Liver (tissue), 9 donors: ENCODE data around the gene GLDN. TPM values are rescaled to one million over a fixed set of nuclear protein-coding genes. Genes with fewer than 3 reads are reported as not detected.

Experiments
- DNase-seq: peaks from one replicate; pipeline ENCODE4 v3.0.0-alpha.2; 2017; ENCODE audit warnings: low spot score
- H3K27ac ChIP-seq, 2 donors: one replicate each; pipeline ENCODE4 v1.7.0; 2013; ENCODE audit warnings: inconsistent platforms in 2 of 2, low read length in 2 of 2, control low read depth in 1 of 2, low read depth in 1 of 2, mild to moderate bottlenecking in 1 of 2
- H3K27me3 ChIP-seq, 4 donors: one replicate each; pipeline versions ENCODE4 v1.6.1 to v1.7.0; 2013; ENCODE audit warnings: low read length in 3 of 4, inconsistent platforms in 1 of 4, mild to moderate bottlenecking in 1 of 4, moderate library complexity in 1 of 4; ENCODE audit not compliant: control insufficient read depth in 4 of 4, insufficient read depth in 4 of 4
- H3K36me3 ChIP-seq, 4 donors: one replicate each; pipeline versions ENCODE4 v1.6.1 to v1.7.0; 2013; ENCODE audit warnings: low read length in 3 of 4, mild to moderate bottlenecking in 3 of 4, low read depth in 1 of 4, moderate library complexity in 1 of 4; ENCODE audit not compliant: control insufficient read depth in 4 of 4, insufficient read depth in 3 of 4
- H3K4me1 ChIP-seq, 4 donors: one replicate each; pipeline versions ENCODE4 v1.6.1 to v1.7.0; 2013; ENCODE audit warnings: low read length in 3 of 4, mild to moderate bottlenecking in 3 of 4, moderate library complexity in 1 of 4; ENCODE audit not compliant: control insufficient read depth in 4 of 4, insufficient read depth in 4 of 4
- H3K4me3 ChIP-seq, 3 donors: one replicate each; pipeline versions ENCODE4 v1.6.1 to v1.7.0; 2013; ENCODE audit warnings: low read length in 3 of 3, control low read depth in 1 of 3, low read depth in 1 of 3, mild to moderate bottlenecking in 1 of 3
- H3K9ac ChIP-seq, 2 donors: one replicate each; pipeline ENCODE4 v1.7.0; 2013; ENCODE audit warnings: low read length in 2 of 2, mild to moderate bottlenecking in 2 of 2, moderate library complexity in 2 of 2, control low read depth in 1 of 2, low read depth in 1 of 2
- H3K9me3 ChIP-seq, 4 donors: one replicate each; pipeline versions ENCODE4 v1.6.1 to v1.7.0; 2013; ENCODE audit warnings: low read length in 3 of 4; ENCODE audit not compliant: control insufficient read depth in 4 of 4
- ATF3 ChIP-seq: IDR thresholded peaks from 2 replicates; pipeline ENCODE4 v1.6.1; 2016; ENCODE audit warnings: antibody characterized with exemption
- CTCF ChIP-seq: fragments of 150-350 bp; IDR thresholded peaks from 2 replicates; pipeline ENCODE4 v1.5.1; 2017; ENCODE audit warnings: improper control_type of control experiment, low read depth, low read length; ENCODE audit not compliant: missing input control
- EGR1 ChIP-seq, 2 donors: IDR thresholded peaks; 2 replicates each; pipeline ENCODE4 v1.6.1; 2016 to 2018; ENCODE audit warnings: antibody characterized with exemption in 2 of 2, low read depth in 2 of 2
- FOXA1 ChIP-seq: IDR thresholded peaks from 2 replicates; pipeline ENCODE4 v1.6.1; 2016; ENCODE audit warnings: antibody characterized with exemption
- FOXA2 ChIP-seq: IDR thresholded peaks from 2 replicates; pipeline ENCODE4 v1.6.1; 2016; ENCODE audit warnings: antibody characterized with exemption
- GABPA ChIP-seq, 2 donors: IDR thresholded peaks in 1 of 2; conservative IDR thresholded peaks in 1 of 2; 2 replicates each; pipeline ENCODE4 v1.6.1; 2016; ENCODE audit warnings: antibody characterized with exemption in 2 of 2, mild to moderate bottlenecking in 1 of 2, moderate library complexity in 1 of 2
- HNF4A ChIP-seq, 2 donors: conservative IDR thresholded peaks; 2 replicates each; pipeline ENCODE4 v1.6.1; 2016; ENCODE audit warnings: antibody characterized with exemption in 2 of 2, mild to moderate bottlenecking in 2 of 2
- HNF4G ChIP-seq: IDR thresholded peaks from 2 replicates; pipeline ENCODE4 v1.6.1; 2016; ENCODE audit warnings: antibody characterized with exemption
- JUND ChIP-seq, 2 donors: IDR thresholded peaks; 2 replicates each; pipeline ENCODE4 v1.6.1; 2016; ENCODE audit warnings: antibody characterized with exemption in 2 of 2
- MAX ChIP-seq: IDR thresholded peaks from 2 replicates; pipeline ENCODE4 v1.6.1; 2016; ENCODE audit warnings: antibody characterized with exemption
- NR2F2 ChIP-seq: IDR thresholded peaks from 2 replicates; pipeline ENCODE4 v1.6.1; 2016; ENCODE audit warnings: antibody characterized with exemption
- RAD21 ChIP-seq, 2 donors: IDR thresholded peaks; 2 replicates each; pipeline ENCODE4 v1.6.1; 2016; ENCODE audit warnings: antibody characterized with exemption in 2 of 2, mild to moderate bottlenecking in 2 of 2
- REST ChIP-seq: IDR thresholded peaks from 2 replicates; pipeline ENCODE4 v1.6.1; 2016; ENCODE audit warnings: antibody characterized with exemption, mild to moderate bottlenecking
- RXRA ChIP-seq, 2 donors: IDR thresholded peaks; 2 replicates each; pipeline ENCODE4 v1.6.1; 2017 to 2018; ENCODE audit warnings: antibody characterized with exemption in 2 of 2, mild to moderate bottlenecking in 1 of 2
- SP1 ChIP-seq: IDR thresholded peaks from 2 replicates; pipeline ENCODE4 v1.6.1; 2018; ENCODE audit warnings: antibody characterized with exemption, mild to moderate bottlenecking
- TAF1 ChIP-seq: conservative IDR thresholded peaks from 2 replicates; pipeline ENCODE4 v1.6.1; 2016; ENCODE audit warnings: antibody characterized with exemption, mild to moderate bottlenecking
- YY1 ChIP-seq: IDR thresholded peaks from 2 replicates; pipeline ENCODE4 v1.6.1; 2016; ENCODE audit warnings: antibody characterized with exemption, mild to moderate bottlenecking
- ZBTB33 ChIP-seq: IDR thresholded peaks from 2 replicates; pipeline ENCODE4 v1.6.1; 2016; ENCODE audit warnings: antibody characterized with exemption
- WGBS: extraction: QIAGEN DNeasy Blood & Tissue Kit; methylation state at CpG from one replicate; pipeline ENCODE4 v1.1.7; 2013; 5-methylcytosine and 5-hydroxymethylcytosine counted together
- polyA plus RNA-seq, 2 donors: library from polyadenylated mRNA; stranded (reverse) in 1 of 2; unstranded in 1 of 2; fragments of 200-250 nt in 1 of 2; fragments of >200 nt in 1 of 2; fragmentation: Nextera tagmentation in 1 of 2; extraction: Ambion mirVana in 1 of 2; gene quantifications; one replicate each; pipeline versions ENCODE4 v1.2.1 to v1.2.3, GENCODE V29; 2013 to 2015
- total RNA-seq, 2 donors: library from RNA; depleted of rRNA; stranded (reverse); fragments of >200 nt; gene quantifications; one replicate each; pipeline ENCODE4 v1.2.3, GENCODE V29; 2014
- donor health status: healthy.
- donor health status: healthy.
- donor health status: healthy.
- donor health status: healthy.
- donor health status: healthy.

The GLDN gene
- total and polyA plus RNA-seq, 4 donors: 0.15 to 1.4 (median 0.33) TPM

- no peak overlapping the region for H3K4me3 ChIP-seq
- no peak overlapping the region for H3K27ac ChIP-seq
- no peak overlapping the region for H3K9ac ChIP-seq
- H3K36me3 ChIP-seq: no peaks in the 10 kb centered on the region
- no peaks in the 10 kb centered on the region for H3K9me3 ChIP-seq
- WGBS: 93% methylated on average over 1 of the region's 1 CpG
- DNase-seq: no peak
- H3K4me1 ChIP-seq: no peaks in the 10 kb centered on the region
- no peak for TF ChIP-seq NR2F2
- TF ChIP-seq MAX: no peak
- no peak for TF ChIP-seq YY1
- TF ChIP-seq ATF3: no peak
- no peak for TF ChIP-seq ZBTB33
- no peak for TF ChIP-seq JUND (IDR thresholded peaks at IDR 0.05)
- TF ChIP-seq GABPA (IDR thresholded peaks at IDR 0.05 in 1 of 2, conservative IDR thresholded peaks at IDR 0.05 in 1 of 2): no peak
- no peak for TF ChIP-seq TAF1
- TF ChIP-seq HNF4A (conservative IDR thresholded peaks at IDR 0.05): no peak
- no peak for TF ChIP-seq RXRA (IDR thresholded peaks at IDR 0.05)
- no peak for TF ChIP-seq RAD21 (IDR thresholded peaks at IDR 0.05)
- TF ChIP-seq FOXA1: no peak
- TF ChIP-seq CTCF: no peak
- TF ChIP-seq SP1: no peak
- H3K27me3 ChIP-seq: peaks cover 0 to 3% (median 0%) of the 10 kb centered on the region in 4 donors
Measured at GRCh38 chr15:51369451-51369761, 28.0 kb downstream of the GLDN start.

GRCh38 chr15:51371266-51371665 is 29.8 kb downstream of the GLDN start:
- H3K4me1 ChIP-seq: no peaks in the 10 kb centered on the region
- TF ChIP-seq TAF1: no peak
- no peak for TF ChIP-seq EGR1 (IDR thresholded peaks at IDR 0.05; ENCODE audit: low read depth in 2 of 2)
- TF ChIP-seq SP1: no peak
- no peak for TF ChIP-seq ATF3
- H3K4me3 ChIP-seq: no peak overlapping the region
- WGBS: 92% methylated on average over 1 of the region's 1 CpG
- H3K27me3 ChIP-seq: no peaks in the 10 kb centered on the region
- no peaks in the 10 kb centered on the region for H3K9me3 ChIP-seq
- DNase-seq: no peak
- no peak overlapping the region for H3K27ac ChIP-seq
- H3K36me3 ChIP-seq: no peaks in the 10 kb centered on the region
- no peak overlapping the region for H3K9ac ChIP-seq

- H3K4me3 ChIP-seq: no peak overlapping the region
- H3K27me3 ChIP-seq: no peaks in the 10 kb centered on the region
- no peak for DNase-seq
- H3K27ac ChIP-seq: no peak overlapping the region
- no peak overlapping the region for H3K9ac ChIP-seq
- no peaks in the 10 kb centered on the region for H3K9me3 ChIP-seq
- no peaks in the 10 kb centered on the region for H3K36me3 ChIP-seq
- TF ChIP-seq RAD21 (IDR thresholded peaks at IDR 0.05) (no peak), CTCF (no peak), MAX (no peak), FOXA2 (no peak), HNF4G (no peak), GABPA (IDR thresholded peaks at IDR 0.05 in 1 of 2, conservative IDR thresholded peaks at IDR 0.05 in 1 of 2) (no peak), REST (no peak)
- H3K4me1 ChIP-seq: no peaks in the 10 kb centered on the region
Measured at GRCh38 chr15:51374131-51374530, 32.7 kb downstream of the GLDN start.
